HPDE6-E6E7 (cell line): ENCODE measurements around the gene TFF2.

ENCODE experiments used
- DNase-seq: peaks from one replicate; pipeline ENCODE4 v3.0.0; 2011; ENCODE audit warnings: missing footprints; ENCODE audit errors: extremely low spot score

Gene TFF2, protein sequence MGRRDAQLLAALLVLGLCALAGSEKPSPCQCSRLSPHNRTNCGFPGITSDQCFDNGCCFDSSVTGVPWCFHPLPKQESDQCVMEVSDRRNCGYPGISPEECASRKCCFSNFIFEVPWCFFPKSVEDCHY

DNA sequence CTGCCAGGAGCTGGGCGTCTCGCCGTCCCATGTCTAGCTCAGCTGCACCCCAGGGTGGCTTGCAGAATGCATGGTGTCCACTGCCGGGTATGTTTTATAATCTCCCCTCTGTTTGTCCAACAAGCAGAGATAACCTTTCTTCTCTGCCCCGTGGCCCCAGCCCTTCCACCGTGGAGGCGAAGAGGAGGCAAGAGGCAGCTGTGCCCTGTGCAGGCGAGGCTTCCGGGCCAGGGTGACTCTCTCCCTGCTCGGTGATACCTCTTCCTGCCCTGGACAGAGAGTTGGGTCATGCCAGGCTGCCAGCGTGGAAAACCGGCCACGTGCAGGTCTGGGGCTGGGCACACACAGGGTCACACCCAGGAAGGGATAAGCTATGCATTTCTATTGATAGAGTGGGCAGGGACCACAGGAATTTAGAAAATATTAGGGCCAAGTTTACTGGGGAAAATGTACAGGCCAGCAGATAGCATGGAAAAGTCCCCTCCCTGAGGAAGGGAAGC is at the start of gene TFF2:
TFF2 (minus strand) TSS at position 68 of the 500 bp plus-strand sequence; CDS start at position 31, 37 bp downstream.
- DNase-seq = no peak

DNA sequence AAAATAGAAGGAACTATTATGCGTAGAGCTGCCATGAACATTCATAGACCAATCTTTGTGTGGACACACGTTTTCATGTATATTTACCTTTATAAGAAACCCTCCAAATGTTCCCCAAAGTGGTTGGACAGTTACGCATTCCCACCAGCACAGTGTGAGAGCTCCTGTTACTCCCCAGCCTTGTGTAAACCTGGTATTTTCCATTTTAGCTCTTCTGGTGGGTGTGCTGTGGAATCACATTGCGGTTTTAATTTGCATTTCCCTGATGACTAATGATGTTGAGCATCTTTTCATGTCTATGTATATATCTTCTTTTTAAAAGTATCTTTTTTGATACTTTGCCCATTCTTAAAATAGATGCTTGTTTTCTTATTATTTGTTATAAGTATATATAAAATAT is 49.7 kb upstream of the TFF2 start:
- DNase-seq = no peak

DNA sequence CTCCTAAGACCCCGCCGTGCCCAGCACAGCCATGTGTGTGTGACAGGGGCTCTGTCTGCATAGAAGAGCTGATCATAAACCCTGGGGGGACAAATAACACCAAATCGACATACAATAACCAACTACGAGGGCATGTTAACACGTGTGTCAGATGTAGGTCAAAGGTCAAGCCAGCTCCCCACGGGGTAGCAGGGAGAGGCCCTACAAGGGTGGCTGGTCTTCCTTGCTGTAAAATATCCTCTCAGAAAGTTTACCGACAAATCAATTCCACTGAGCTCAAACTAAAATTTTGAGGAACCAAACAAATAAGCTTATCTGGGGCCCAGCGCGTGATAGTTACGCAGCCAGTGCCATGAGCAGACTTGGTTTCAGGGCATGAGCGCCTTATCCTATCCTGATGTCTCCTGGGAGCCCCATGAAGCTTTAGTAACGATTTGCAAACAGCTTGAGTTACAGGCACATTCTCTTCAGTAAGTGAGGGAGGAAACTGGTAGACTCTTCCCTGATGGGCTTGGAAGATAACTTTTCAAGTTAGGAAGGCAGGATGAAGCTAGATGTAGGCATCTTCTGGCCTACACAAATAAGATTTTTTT is 47.7 kb upstream of the TFF2 start:
- DNase-seq = no peak

DNA sequence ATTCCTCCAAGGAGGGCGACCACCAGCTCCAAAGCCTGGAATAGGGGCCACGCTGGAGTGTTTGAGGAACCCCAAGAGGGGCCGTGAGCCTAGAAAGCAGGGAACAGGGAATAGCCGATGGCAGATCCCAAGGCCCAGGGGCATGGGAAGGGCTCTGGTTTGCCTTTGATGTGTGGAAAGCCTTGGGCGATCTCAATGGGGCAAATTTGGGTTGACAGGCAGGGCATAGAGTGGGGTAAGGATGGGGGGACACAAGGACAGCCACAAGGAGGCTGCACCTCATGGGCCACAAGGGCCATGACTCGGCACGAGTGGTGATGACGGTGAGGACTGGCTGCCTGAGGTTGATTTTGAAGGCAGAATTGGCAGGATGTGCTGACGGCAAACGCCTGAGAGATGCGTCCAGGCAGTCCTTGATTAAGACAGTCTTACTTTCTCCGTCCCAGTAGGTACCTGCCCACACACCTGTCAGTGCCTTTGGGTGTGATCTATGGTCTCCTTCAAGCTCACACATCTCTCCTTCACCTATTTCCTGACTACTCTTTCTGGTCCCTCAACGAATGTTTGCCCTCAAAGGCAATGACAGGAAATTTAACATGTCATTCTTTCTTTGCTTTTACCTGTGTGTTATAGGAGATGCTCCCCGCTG is 47.1 kb upstream of the TFF2 start:
- no peak for DNase-seq

DNA sequence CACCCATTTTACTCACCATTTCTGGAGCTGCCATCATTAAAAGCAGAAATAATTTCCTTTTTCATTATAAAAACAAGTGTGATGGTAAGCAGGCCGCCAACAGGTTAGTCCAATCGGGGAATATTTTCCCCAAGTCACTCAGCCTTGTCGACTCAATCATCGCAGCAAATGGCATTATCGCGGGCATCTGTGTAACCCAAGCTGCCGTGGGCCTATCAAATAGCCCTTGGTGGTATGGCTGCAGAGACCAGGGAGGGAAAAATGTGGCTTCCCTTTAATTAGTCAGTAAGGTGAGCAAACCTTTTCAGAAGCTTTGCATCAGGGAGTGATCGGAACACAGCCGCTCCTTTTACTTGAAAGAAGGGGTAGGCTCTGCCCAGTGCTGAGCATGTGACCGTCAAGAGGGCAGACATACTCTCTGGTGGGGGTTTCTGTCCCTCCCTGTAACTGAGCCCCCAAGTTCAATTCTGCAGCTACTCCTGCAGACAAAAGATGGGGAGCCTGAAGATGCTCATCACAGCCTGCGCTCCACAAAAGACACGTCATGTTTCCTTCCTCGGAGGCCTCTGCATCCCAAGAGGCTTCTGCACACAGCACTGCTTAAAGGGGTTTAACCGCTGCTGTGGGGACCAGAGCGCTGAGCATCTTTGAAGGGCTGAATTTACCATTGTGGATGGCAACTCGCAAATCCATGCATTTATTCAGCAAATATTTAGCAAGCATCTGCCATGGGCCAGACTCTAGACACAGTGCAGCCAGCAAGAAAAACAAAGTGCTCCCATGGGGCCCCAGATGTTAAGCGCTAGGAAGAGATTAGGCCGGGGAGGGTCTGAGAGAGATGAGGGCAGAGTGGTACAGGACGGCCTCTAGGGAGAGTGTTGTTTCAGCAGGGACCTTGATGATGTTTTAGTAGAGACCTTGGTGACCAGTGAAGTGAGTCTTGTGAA is 46.3 kb upstream of the TFF2 start:
- DNase-seq = no peak

DNA sequence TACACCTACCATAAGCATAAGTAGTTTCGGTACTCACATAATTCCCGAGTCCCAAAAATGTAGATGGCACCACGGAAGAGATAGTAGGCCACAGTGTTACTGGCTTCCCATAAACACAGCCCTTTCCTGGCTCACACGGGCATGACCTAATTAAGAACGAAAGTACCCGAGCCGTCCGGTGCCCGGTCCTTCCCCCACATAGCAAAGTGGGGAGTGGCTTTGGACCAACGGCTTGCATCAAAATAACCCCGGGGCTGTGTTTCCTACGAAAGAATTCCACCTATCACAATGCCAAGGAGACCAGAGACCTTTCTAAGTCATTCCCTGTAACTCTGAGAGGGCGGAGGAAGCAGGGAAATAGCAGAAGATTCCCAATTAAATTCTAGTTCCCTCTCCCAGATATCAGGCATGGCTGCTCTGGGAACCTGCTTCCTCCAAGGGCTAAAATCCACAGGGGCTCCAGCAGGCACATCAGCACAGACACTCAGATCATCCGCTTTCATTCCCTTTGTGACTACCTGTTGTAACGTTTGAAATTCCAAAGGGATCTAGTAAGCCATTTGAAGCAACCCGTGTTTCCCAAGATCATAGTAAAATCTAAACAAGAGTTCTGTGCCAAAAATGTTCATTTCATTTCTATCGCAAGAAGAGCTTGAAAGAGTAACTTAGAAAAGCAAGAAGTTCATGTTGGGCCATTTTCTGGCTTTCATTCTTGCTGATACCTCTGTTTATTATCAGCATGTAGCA is 45.3 kb upstream of the TFF2 start, which contains the start of gene TMPRSS3:
TMPRSS3 (minus strand) TSS at position 148 of the 747 bp plus-strand sequence. CDS start 635 bp downstream, outside the sequence.
- no peak for DNase-seq

DNA sequence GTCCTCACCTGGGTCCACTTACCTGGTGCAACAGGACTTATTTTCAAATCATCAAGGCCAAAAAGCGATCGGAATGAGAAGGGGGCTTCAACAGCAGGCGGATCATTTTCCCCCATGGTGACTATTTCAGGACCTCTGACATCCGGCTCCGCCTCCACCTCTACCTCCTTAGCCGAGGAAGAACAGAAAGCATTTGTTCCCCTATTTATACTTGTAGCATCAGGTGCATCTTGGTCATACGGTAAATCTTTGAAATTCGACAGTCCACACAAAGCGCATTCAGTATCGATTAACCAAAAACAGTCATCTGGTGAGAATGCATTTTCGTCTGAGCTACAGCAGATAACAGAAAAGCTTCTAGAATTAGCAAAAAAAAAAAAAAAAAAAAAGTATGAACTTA is 44.5 kb upstream of the TFF2 start:
- no peak for DNase-seq

DNA sequence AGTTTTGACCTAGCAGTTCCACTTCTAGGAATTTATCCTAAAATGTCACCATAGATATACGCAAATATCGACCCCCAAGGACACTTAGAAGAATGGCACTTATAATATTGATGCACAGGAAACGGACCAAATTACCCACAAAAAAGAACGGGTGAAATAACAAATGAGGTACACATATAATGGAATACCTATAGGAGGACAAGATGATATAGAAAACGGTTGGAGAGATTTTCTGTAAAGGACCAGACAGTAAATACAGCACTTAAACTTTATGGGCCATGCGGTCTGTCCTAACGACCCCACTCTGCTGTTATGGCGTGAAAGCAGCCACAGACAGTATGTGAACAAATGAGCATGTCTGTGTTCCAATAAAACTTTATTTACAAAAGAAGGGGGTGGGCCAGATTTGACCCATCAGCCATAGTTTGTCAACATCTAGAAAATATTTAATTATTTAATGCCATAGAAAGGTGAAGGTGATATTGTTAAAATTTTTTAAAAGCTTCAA is 42.7 kb upstream of the TFF2 start:
- no peak for DNase-seq

DNA sequence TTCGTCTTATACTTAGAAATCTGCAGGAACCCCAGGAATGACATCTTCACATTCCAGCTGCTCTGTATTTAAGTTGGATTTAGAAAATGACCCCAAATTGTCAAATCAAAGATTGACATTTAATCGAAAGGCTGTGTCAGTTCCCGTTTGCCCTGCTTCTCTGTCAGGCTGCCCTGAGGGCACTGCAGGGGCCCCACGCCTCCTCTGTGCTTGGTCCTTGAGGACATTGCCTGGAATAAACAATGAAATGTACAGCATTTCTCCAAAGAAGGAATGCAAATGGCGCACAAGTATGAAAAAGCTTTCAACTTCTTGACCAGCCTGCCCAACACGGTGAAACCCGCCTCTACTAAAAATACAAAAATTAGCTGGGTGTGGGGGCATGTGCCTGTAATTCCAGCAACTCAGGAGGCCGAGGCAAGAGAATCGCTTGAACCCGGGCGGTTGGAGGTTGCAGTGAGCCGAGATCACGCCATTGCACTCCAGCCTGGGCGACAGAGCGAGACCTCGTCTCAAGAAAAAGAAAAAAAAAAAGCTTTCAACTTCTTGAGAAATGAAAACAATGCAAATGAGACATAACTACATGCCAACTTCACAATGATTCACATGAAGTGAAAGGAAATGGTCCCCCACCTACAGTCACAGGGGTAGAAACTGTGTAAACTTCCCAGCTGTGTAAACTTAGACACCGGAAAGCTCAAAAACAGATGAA is 42.1 kb upstream of the TFF2 start:
- DNase-seq = no peak

DNA sequence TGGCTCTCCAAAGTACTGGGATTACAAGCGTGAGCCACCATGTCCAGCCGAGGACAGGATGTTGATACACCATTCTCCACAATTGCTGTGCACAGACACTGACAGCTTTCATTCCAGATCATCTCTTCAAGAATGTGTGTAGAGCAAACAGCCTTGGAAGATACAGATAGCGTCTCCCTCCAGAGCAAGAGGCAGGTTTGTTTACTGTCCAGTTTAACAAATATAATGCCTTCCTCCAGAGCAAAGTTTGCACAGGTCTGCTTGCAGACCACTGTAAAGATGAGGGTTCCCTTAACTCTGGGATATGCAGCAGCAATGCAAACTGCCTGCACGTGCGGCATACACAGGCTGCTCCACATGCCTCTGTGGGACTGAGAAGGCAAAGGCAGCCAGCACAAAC is 40.5 kb upstream of the TFF2 start:
- no peak for DNase-seq

DNA sequence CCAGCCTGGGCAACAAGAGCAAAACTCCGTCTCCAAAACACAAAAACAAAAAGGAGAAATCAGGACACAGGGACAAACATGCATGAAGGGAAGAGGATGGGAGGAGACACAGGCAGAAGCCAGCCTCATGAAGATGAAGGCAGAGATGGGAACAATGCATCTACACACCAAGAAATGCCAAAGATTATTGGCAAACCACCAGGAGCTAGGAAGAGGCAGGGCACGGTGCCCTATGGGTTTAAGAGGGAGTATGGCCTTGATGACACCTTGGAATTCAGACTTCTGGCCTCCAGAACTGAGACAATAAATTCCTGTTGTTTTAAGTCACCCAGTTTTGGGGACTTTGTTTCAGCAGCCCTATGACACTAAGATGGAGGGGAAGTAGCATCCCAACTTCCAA is 39.9 kb upstream of the TFF2 start:
- DNase-seq = no peak

DNA sequence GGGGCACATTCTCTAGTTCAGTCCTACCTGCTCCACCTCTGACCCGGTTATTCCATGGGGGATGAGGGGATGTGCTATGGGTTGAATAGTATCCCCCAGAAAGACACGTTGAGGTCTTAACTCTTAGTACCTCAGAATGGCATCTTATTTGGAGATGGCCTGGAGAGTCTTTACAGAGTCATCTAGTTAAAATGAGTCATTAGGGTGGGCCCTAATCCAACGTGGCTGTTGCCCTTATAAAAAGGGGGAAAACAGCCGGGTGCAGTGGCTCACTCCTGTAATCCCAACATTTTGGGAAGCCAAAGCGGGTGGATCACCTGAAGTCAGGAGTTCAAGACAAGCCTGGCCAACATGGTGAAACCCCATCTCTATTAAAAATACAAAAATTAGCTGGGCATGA is 39.4 kb upstream of the TFF2 start:
- no peak for DNase-seq

DNA sequence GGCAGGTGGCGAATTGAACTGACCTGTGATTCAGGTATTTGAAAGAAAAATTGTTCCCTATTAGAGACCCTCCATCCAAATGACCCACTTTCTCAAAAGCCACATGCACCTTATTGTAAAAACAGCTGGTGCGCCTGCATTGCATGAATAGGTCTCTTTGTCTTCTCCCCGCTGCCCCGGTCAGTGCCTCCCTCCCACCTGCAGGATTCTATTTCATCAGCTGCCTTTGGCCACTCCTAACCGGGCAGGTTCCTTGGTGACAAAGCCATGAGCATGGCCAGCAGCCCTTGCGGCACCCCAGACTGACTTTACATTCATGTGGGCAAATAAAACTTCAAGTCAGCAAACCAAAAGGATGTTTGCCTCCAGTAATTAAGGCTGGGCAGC is 38.6 kb upstream of the TFF2 start:
- no peak for DNase-seq

DNA sequence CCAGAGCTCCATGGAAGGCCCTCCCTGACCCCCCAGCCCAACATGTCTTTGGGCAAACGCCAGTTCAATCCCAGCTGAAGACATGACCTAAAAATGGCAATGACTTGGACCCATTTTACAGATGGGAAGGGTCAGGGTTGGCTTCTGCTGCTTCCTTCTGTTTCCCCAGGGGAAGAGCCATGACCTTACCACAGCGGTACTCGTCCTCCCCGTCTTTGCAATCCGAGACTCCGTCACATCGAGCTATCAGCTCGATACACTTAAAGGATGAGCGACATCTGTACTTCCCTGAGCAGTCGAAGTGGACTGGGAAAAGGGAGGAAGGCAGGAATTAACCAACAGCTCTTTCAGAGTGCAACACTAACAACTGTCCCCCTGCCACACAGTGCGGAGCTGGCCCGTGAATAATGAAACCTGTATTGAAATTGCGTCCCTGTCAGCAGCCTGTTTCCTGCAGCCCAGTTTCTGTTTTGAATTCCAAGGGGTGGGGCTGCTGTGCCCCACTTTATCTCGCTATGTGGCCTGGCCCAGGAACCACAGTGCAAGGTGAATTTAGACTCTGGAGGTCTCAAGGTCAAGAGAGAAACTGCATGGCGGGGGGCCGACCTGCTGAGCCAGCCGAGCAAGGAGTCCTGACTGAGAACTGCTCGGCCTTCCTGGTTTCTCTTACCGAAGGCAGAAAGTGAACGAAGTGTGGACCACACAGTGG is 38.1 kb upstream of the TFF2 start:
- DNase-seq = no peak

DNA sequence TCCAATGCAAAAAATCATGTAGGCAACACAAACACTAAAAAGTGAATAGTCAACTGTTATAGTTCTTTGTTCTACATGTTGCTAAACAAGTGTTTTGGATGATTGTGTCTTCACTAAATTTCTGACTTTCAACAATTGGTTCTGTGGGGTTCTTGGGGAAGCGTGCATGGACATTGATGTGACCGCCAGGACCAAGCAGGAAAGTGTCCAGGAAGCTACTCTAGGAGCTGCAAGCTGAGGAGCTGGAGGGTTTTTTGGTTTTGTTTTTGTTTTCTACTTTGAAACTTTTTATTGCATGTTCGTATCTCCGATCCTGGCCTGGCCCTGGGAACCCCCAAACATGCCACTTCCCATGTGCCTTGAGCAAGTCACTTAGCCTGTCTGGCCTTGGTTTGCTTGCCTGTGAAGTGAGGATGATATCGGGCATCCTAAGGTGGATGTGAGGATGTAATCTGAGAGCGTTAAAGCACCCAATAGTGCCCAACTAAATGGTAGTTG is 37.1 kb upstream of the TFF2 start:
- no peak for DNase-seq

DNA sequence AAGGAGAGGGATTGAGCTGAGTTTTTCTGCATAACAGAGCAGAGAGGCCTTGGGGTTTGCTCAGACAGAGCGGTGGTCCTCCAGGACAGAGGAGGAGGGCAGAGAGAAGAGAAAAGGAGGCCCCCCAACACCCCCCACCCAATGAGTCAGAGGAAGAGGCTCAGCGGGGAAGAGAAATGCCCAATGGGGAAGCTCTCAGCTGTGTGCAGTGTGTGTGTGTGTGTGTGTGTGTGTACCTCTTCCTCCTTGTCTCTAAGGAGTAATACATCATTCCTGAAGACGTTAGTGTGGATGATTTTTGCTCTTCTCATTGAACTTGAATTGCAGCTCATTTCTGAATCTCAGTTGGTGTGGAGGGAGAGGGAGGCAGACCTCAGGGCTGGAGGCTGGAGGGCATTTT is 36.4 kb upstream of the TFF2 start:
- DNase-seq = no peak

DNA sequence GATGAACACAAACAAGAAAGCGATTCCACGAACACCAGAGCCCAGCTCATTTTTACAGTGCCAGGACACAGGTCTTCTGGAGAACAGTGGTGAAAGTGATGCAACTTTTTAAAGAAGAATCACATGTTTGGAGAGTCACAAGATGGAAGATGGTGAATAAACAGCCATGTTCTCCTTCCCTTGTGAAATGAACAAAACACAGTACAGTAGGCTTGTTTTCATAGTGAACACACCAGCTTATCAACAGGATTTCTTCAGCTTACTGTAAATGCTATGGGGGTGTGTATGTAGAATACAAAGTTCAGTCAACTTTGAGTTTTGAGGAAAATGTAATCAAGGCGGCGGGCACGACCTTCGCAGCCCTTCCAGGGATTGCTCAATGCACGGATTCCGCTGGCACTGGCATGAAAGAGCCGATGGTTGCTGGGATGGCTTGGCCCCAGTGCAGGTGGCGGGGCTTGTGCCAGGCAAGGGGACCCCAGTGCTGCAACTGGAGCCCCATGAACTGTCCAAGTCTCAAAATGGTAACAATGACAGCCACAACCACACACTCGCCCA is 35.3 kb upstream of the TFF2 start:
- no peak for DNase-seq

DNA sequence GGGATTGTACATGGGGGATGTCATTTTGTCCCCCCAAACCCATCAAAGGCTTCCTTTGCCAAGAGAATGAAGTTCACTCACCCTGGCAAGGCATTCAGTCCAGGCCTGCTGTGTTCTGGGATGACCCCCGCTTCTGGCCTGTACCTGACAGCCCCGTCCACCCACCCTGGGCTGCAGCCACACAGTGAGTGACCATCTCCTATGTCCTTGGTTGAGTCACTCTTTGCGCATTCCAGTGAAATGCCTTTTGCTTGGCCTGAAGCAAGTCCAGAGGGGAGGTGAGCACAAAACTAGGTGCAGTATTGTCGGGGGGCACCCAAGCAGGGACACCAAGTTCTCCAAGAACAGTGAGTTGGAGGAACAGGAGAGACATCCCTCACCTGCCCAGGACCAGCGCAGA is 34.8 kb upstream of the TFF2 start:
- no peak for DNase-seq

DNA sequence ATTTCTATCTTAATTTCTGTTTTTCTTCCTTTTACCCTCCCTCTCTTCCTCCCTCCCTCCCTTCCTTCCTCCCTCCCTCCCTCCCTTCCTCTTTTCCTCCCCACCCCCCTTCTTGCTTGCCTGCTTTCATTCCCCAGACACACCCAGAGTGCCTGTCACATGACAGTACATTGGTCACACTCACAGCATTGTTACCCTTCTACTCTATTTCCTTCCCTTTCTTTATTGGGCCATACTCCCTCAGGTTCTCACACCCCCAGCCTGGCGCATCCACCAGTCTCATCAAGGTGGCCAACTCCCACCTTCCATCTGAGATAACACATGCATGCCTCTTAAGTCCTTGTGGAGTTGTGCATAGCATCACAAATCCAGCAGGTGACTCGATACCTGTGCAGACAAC is 34.2 kb upstream of the TFF2 start:
- no peak for DNase-seq
